ENCODE measurements around the gene PTPRM.

The PTPRM gene

GRCh38 chr18:8018701-8019331 lies 451.7 kb downstream of the PTPRM start:
- POLR2A ChIA-PET = no interaction called here
- DNase-seq (ENCODE audit: extremely low spot score) = no peak
- TF ChIP-seq CTCF (IDR thresholded peaks at IDR 0.05; ENCODE audit: control extremely low read depth, extremely low read depth, low read depth, missing control alignments) = no peak
- CTCF ChIA-PET = no interaction called here

GRCh38 chr18:8019600-8019999 lies 452.5 kb downstream of the PTPRM start:
- TF ChIP-seq CTCF (IDR thresholded peaks at IDR 0.05; ENCODE audit: control extremely low read depth, extremely low read depth, low read depth, missing control alignments) = no peak
- ChIA-PET CTCF (no interaction called here), POLR2A (no interaction called here)
- no peak for DNase-seq (ENCODE audit: extremely low spot score)

GRCh38 chr18:8020132-8020846 lies 453.2 kb downstream of the PTPRM start:
- DNase-seq (ENCODE audit: extremely low spot score) = no peak
- ChIA-PET POLR2A (no interaction called here), CTCF (no interaction called here)
- no peak for TF ChIP-seq CTCF (IDR thresholded peaks at IDR 0.05; ENCODE audit: control extremely low read depth, extremely low read depth, low read depth, missing control alignments)

- CTCF ChIA-PET = no interaction called here
- DNase-seq (ENCODE audit: extremely low spot score) = no peak
- POLR2A ChIA-PET = no interaction called here
Observed at GRCh38 chr18:8029061-8029460, 461.9 kb downstream of the PTPRM start.

GRCh38 chr18:8029731-8030130 lies 462.6 kb downstream of the PTPRM start:
- ChIA-PET CTCF (no interaction called here), POLR2A (no interaction called here)
- no peak for TF ChIP-seq CTCF (IDR thresholded peaks at IDR 0.05; ENCODE audit: control extremely low read depth, extremely low read depth, low read depth, missing control alignments)
- DNase-seq (ENCODE audit: extremely low spot score) = no peak

More at GRCh38 chr18:8029061-8029460, 461.9 kb downstream of the PTPRM start:
- TF ChIP-seq CTCF (IDR thresholded peaks at IDR 0.05; ENCODE audit: control extremely low read depth, extremely low read depth, low read depth, missing control alignments) = no peak

GRCh38 chr18:8030201-8030600 lies 463.1 kb downstream of the PTPRM start:
- POLR2A ChIA-PET = no interaction called here
- CTCF ChIA-PET = no interaction called here
- no peak for DNase-seq (ENCODE audit: extremely low spot score)
- TF ChIP-seq CTCF (IDR thresholded peaks at IDR 0.05; ENCODE audit: control extremely low read depth, extremely low read depth, low read depth, missing control alignments) = no peak
